GM18517 (cell line): ENCODE data around the gene MSMO1.
A peak's percentile ranks its signal among the peaks of the same experiment; 100 is the strongest.
"Not testable (repeated sequence)": the region's sequence is repeated elsewhere in the genome, so short reads cannot be mapped to it uniquely, and the experiment has no call there.

ENCODE experiments used
- ATAC-seq: cut with Tn5 transposase; IDR thresholded peaks from one replicate; pipeline ENCODE4 v1.9.1; 2021; ENCODE audit warnings: mild to moderate bottlenecking, moderate library complexity; ENCODE audit not compliant: unreplicated experiment

Gene MSMO1

DNA sequence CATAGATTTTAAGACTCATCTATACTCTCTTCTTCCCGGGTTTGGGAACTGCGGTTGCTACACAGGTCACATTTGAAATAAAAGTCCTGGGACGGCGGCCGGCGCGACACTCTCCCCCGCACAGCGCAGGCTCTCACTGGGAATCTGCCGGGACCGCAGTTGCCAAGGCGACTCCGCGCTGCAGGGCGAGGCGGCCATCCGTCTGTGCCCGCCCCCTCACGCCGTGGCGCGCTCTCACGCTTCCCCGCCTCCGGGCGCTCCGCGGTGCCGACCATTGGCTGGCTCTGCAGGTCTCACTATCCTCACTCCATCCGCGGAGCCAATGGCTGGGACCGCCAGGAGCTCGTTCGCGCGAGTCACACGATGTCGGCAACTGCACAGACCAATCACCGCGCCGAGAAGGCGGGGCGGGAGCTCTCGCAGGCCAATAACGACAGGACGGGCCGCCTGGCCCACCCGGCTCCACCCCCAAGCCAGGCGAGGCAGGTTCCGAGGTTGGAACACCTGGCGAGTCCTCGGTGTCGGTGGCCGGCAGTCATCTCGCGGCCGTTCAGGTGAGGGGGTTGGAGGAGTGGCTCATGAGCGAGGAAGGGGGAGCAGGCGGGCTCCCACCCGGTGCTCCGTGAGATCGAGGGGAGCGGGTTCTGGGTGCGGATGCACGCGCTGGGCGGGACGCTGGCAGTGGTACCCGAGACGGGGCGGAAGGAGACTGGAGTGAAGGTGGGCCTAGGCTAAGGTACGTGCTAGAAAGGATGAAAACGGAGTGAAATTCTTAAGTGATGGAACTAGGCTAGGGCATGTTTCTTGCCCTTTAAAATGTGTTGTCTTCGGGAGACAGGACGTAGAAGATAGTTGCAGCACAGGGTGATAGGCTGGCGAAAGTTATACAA is at the start of gene MSMO1:
MSMO1 (plus strand) TSS at position 459 of the 890 bp plus-strand sequence. CDS start 5,702 bp downstream, outside the sequence.
- ATAC-seq = peak; percentile 98

- ATAC-seq = not testable (repeated sequence)
Observed at GRCh38 chr4:165279531-165279930, 47.9 kb upstream of the MSMO1 start.

GRCh38 chr4:165284697-165285096 is 42.8 kb upstream of the MSMO1 start:
- not testable (repeated sequence) for ATAC-seq

DNA sequence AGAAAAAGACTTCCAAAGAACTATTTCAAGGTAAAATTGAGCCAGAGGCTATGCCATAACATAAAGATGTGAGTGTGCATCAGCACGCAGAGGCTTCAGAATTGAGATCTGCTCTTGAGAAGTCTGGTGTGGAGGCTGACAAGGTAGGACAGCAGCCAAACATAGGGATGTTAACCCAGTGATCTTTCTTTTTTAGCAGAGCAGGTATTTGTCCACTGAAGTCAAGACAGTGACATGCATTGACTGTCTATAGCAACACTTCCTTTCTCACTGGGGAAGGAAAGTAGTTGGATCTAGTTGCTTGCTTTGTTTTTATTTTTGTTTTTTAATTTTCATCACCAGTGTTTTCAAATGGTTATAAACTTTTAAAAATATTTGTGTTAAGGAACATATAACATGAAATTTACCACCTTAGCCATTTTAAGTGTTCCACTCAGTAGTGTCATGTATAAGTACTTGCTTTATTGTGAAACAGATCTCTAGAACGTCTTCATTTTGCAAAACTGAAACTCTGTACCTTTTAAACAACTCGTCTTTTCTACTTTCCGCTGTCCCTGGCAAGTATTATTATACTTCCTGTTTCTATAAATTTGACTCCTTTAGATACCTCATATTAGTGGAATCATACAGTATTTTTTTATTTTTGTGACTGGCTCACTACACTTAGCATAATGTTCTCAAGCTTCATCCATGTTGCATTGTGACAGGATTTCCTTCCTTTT is 40.7 kb upstream of the MSMO1 start:
- peak; percentile 89 for ATAC-seq

- ATAC-seq = no peak
Observed at GRCh38 chr4:165288226-165288625, 39.2 kb upstream of the MSMO1 start.

- ATAC-seq = no peak
Observed at GRCh38 chr4:165288639-165289422, 38.6 kb upstream of the MSMO1 start.

- ATAC-seq = no peak
Observed at GRCh38 chr4:165289423-165289785, 38.1 kb upstream of the MSMO1 start.

DNA sequence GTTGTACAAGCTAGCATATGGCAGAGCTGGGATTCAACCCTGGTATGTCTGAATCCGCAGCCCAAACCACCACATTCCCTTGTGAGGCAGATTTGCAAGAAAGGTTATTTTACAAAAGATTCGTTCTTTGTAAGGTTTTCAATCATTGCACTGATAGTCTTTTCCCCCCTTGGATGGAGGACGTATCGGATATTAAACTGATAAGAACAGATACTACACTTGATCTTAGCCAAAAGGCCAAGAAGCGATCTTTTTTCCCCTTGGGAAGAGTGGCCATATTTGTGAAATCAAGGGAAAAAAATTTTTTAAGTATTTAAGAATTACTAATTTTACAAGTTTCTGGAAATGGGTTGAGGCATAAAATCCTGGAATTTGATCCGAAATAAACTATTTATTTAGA is 34.4 kb upstream of the MSMO1 start:
- no peak for ATAC-seq

DNA sequence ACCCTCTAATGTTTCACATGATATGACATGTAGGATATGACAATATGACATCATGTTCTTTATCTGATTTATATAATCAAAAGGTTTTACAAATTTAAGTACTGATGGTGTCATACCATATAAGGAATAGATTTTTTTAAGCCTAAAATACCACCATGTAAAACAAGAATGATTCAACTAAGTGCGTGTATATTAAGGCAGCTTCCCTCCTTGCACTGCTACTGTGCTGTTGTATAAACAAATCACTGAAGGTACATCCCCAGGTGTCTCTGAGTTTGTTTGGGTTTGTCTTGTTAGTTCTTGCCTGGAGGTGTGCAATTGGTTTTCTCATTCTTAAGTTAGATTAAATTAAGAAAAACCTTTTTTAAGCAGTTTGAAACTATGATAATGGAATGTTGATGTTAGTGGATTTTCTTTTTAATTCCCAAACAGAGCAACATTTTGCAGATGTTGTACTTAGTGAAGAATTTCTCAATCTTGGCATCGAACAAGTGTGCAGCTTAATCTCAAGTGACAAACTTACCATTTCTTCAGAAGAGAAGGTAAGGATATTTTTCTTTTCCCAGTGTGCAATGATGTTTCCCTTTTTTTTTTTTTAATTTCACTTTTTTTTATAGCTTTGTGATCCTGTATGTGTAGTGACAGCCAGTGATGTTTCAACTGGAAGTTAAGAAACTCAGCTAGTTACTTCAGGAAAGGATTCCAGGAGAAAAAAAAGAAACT is 33.4 kb upstream of the MSMO1 start:
- no peak for ATAC-seq

DNA sequence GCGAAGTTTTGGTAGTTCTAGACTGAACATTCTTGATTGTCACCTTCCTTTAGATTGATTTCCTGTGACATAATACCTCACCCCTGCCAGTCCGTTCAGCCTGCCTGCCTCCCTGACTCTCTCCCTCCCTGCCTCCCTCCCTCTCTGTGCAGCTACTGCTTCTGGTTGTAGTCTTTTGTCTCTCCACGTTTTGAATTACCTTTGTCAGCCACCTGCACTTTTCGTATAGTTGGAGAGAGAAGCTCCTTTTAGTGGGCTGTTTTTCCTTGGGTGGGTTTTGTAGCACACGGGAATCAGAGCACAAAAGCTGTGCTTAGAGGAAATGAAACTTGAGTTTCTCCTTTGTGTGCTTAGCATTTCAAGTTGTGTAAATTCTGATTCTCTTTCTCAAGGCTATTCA is 32.6 kb upstream of the MSMO1 start:
- ATAC-seq = peak; percentile 96

- no peak for ATAC-seq
Observed at GRCh38 chr4:165297626-165298025, 29.8 kb upstream of the MSMO1 start.

DNA sequence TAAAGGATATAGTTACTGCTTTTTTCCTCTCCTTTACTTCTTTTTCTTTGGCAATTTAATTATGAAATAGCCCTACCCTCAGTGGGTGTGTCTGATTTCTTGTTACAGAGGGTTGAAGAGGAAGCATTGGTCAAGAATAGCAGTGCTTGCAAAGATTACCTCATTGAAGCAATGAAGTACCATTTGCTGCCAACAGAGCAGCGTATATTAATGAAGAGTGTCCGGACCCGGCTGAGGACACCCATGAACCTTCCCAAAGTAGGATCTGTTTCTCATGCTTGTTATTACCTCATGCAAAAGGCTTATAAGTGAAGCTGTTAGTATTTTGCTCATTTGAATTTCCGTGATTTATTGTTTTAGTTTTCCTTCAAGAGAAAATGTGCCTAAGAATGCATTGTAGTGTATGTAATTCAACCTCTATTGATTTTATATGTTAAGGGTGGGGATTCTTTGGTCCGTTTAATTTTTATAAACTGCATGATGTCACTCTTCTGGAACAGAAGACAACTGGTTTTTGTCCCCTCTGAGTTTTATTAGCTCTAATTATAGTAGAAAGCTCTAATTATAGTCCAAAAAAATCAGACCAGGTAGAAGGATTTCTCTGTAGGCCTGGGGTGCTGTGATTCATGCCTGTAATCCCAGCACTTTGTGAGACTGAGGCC is 27.9 kb upstream of the MSMO1 start:
- no peak for ATAC-seq

DNA sequence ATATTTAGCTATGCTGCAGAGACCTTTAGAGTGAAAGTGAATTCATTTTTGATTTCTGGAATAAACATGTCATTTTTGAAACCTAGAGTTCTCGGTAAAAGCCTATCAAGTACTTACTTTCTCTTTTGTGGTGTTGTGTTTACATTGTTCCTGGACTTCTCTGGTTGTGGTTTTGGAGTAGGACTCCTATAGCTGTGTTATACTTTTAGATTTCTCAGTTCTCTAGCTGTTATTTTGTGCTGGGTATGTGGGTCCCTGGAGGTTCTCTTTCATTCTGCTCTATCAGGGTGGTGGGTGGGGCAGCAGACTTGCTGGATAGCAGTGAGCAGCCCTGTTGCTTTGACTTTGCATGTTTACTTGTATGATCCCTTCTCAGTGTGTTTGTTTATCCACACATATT is 25.6 kb upstream of the MSMO1 start:
- ATAC-seq = peak; percentile 90

- ATAC-seq = no peak
Observed at GRCh38 chr4:165302658-165303057, 24.8 kb upstream of the MSMO1 start.

- no peak for ATAC-seq
Observed at GRCh38 chr4:165308166-165308565, 19.3 kb upstream of the MSMO1 start.

DNA sequence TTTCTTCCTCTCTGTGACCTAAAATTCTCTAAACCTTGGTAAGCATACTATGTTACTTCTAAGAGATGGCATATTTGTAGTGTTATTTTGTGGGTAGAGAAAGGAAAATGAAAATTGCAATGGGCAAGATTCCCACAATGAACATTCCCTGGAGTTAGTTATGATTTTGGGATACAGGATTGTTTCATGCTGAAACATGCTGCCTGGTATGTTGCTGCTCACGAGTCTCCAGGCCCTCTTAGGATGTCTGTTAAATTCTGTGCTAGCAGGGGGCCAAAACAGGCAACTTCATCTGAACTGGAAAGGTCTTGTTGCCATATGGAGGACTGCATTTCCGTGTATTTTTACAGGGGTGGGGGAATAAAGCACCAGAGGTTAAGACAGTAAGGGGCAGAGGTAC is 18.9 kb upstream of the MSMO1 start:
- no peak for ATAC-seq

GRCh38 chr4:165309456-165309855 is 18.0 kb upstream of the MSMO1 start:
- no peak for ATAC-seq

GRCh38 chr4:165312506-165312905 is 15.0 kb upstream of the MSMO1 start:
- no peak for ATAC-seq

GRCh38 chr4:165319030-165319429 is 8.4 kb upstream of the MSMO1 start:
- ATAC-seq = no peak

GRCh38 chr4:165319509-165319908 is 8.0 kb upstream of the MSMO1 start:
- ATAC-seq = no peak
